Loucy (cell line): Measurements from ENCODE around the gene HCRT.

Experiments used
- EZH2phosphoT487 ChIP-seq: fragments of 200-600 bp; IDR thresholded peaks from 2 replicates; pipeline ENCODE4 v1.6.1; 2018; ENCODE audit warnings: antibody characterized with exemption, mild to moderate bottlenecking, moderate library complexity, borderline replicate concordance
- TF ChIP-seq, protein P1 (sequence below): fragments of 200-600 bp; sonication (generic); conservative IDR thresholded peaks from 2 replicates; pipeline ENCODE4 v1.5.1; 2014; ENCODE audit warnings: mild to moderate bottlenecking, antibody characterized with exemption, low read length

DNA sequence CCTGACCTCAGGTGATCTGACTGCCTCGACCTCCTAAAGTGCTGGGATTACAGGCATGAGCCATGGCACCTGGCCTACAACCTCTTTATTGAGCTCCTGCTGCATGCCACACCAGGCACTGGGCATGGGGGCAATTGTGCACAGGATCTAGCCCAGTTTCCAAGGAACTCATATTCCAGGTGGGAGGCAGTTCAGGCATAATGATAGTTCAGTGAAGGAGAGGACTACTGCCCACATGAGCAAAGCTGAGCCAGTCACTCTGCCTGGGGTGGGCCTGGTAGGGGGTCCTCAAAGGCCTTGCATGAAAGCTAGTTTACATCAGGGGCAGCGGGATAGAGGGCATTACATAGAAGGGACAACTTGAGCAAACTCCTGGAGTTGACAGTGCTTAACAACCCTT is 2.6 kb upstream of the HCRT start:
- TF ChIP-seq, protein P1, sequence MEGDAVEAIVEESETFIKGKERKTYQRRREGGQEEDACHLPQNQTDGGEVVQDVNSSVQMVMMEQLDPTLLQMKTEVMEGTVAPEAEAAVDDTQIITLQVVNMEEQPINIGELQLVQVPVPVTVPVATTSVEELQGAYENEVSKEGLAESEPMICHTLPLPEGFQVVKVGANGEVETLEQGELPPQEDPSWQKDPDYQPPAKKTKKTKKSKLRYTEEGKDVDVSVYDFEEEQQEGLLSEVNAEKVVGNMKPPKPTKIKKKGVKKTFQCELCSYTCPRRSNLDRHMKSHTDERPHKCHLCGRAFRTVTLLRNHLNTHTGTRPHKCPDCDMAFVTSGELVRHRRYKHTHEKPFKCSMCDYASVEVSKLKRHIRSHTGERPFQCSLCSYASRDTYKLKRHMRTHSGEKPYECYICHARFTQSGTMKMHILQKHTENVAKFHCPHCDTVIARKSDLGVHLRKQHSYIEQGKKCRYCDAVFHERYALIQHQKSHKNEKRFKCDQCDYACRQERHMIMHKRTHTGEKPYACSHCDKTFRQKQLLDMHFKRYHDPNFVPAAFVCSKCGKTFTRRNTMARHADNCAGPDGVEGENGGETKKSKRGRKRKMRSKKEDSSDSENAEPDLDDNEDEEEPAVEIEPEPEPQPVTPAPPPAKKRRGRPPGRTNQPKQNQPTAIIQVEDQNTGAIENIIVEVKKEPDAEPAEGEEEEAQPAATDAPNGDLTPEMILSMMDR, result no peak
- TF ChIP-seq EZH2phosphoT487, result no peak
